Testis (tissue), 2 donors: ENCODE results near the gene FAIM2.
"Not testable (repeated sequence)": the region's sequence is repeated elsewhere in the genome, so short reads cannot be mapped to it uniquely, and the experiment has no call there.

Experiments used
- CTCF ChIP-seq, 3 experiments: fragments of 450-650 bp in 2 of 3; fragments of 200-600 bp in 1 of 3; sonication (generic) in 1 of 3; IDR thresholded peaks; one replicate each; pipeline ENCODE4 v1.5.1; 2016 to 2019; ENCODE audit warnings: antibody characterized with exemption in 3 of 3, mild to moderate bottlenecking in 2 of 3, moderate library complexity in 1 of 3
- POLR2A ChIP-seq: fragments of 450-650 bp; IDR thresholded peaks from one replicate; pipeline ENCODE4 v1.6.1; 2017; ENCODE audit warnings: antibody characterized with exemption, mild to moderate bottlenecking, moderate library complexity

- not testable (repeated sequence) for TF ChIP-seq CTCF (IDR thresholded peaks at IDR 0.05); POLR2A
Measured at GRCh38 chr12:49860921-49861320, 42.8 kb downstream of the FAIM2 start.
